HepG2 (cell line): Measurements from ENCODE around the gene COQ4. TPM values are rescaled to one million over a fixed set of nuclear protein-coding genes. Genes with fewer than 3 reads are reported as not detected.

ENCODE experiments used
- ATAC-seq: fragments of 200-7000 bp; cut with Tn5 transposase; 3 replicates; pipeline ENCODE4 v1.9.1; 2020; ENCODE audit warnings: mild to moderate bottlenecking, moderate library complexity
- BruUV-seq: library from RNA; stranded (reverse); fragments of 400-500 nt; replicated peaks from 2 replicates; lab custom pipeline; 2021; lab: Mats Ljungman, UMichigan
- CTCF ChIA-PET: fragments of 300-600 bp; formaldehyde crosslinking; extraction: SDS; loops from one replicate; lab custom pipeline; 2021; ENCODE audit warnings: low total read pairs, inconsistent platforms, low intra/inter-chr PET ratio; lab: Yijun Ruan, JAX
- POLR2A ChIA-PET: fragments of 350-600 bp; sonication (Branson Sonifier 250); formaldehyde crosslinking; loops from one replicate; lab custom pipeline; 2020; ENCODE audit warnings: antibody characterized with exemption, inconsistent platforms; lab: Yijun Ruan, JAX
- DNase-seq: peaks from one replicate; pipeline ENCODE4 v3.0.0-alpha.2; 2015; ENCODE audit warnings: low spot score
- FAIRE-seq: peaks from 3 replicates; lab custom pipeline; 2011; peaks lifted over from hg19 to GRCh38; lab: Jason Lieb, UNC
- H2AFZ ChIP-seq: one replicate; pipeline ENCODE4 v1.6.1; 2011; ENCODE audit warnings: low read length, inconsistent platforms
- H3K27ac ChIP-seq: fragments of 300-600 bp; 3 replicates; pipeline ENCODE4 v1.8.0; 2011; ENCODE audit warnings: mixed run types, mild to moderate bottlenecking, mixed read lengths, low read length, inconsistent platforms; ENCODE audit not compliant: insufficient read depth; ENCODE audit errors: extremely low read length
- H3K27me3 ChIP-seq, 2 experiments: fragments of 200-600 bp in 1 of 2; 2 replicates in 1 of 2; 3 replicates in 1 of 2; pipeline versions ENCODE4 v1.6.0 to v1.8.0; 2011; ENCODE audit warnings: low read length in 2 of 2, mild to moderate bottlenecking in 2 of 2, moderate library complexity in 2 of 2, inconsistent platforms in 1 of 2; ENCODE audit not compliant: insufficient read depth in 2 of 2, control insufficient read depth in 1 of 2
- H3K36me3 ChIP-seq, 2 experiments: fragments of 200-600 bp in 1 of 2; replicated peaks in 1 of 2; 2 replicates in 1 of 2; 3 replicates in 1 of 2; pipeline versions ENCODE4 v1.5.1 to v1.8.0; 2011; ENCODE audit warnings: low read length in 2 of 2, inconsistent platforms in 1 of 2; ENCODE audit not compliant: insufficient read depth in 2 of 2, control insufficient read depth in 1 of 2
- H3K4me1 ChIP-seq: 2 replicates; pipeline ENCODE4 v1.5.1; 2012; ENCODE audit warnings: low read length, inconsistent platforms; ENCODE audit not compliant: insufficient read depth
- H3K4me2 ChIP-seq: 2 replicates; pipeline ENCODE4 v1.6.0; 2011; ENCODE audit warnings: low read depth, low read length, inconsistent platforms
- H3K4me3 ChIP-seq, 3 experiments: fragments of 200-600 bp in 1 of 3; sonication (generic), shearing (Covaris generic) in 1 of 3; replicated peaks in 1 of 3; 2 replicates each; pipeline ENCODE4 v1.5.1; 2011 to 2016; ENCODE audit warnings: low read length in 3 of 3, inconsistent platforms in 2 of 3, low read depth in 2 of 3, mild to moderate bottlenecking in 2 of 3, control low read depth in 1 of 3, mixed read lengths in 1 of 3; ENCODE audit not compliant: insufficient read depth in 1 of 3
- H3K79me2 ChIP-seq: one replicate; pipeline ENCODE4 v1.6.1; 2011; ENCODE audit warnings: low read length, inconsistent platforms; ENCODE audit not compliant: insufficient read depth
- H3K9ac ChIP-seq: 2 replicates; pipeline ENCODE4 v1.6.0; 2011; ENCODE audit warnings: mild to moderate bottlenecking, low read depth, low read length, inconsistent platforms; ENCODE audit not compliant: insufficient read depth
- H3K9me3 ChIP-seq: 2 replicates; pipeline ENCODE4 v1.5.1; 2012; ENCODE audit warnings: mild to moderate bottlenecking, low read length
- H4K20me1 ChIP-seq: 2 replicates; pipeline ENCODE4 v1.6.0; 2011; ENCODE audit warnings: inconsistent platforms, mild to moderate bottlenecking, low read length, moderate library complexity; ENCODE audit not compliant: insufficient read depth
- DDIT3 ChIP-seq: sonication (generic); formaldehyde crosslinking; IDR thresholded peaks from 2 replicates; pipeline ENCODE4 v1.4.0; 2020; ENCODE audit warnings: mild to moderate bottlenecking, missing genetic modification reagents
- EP300 ChIP-seq, 3 experiments: sonication (generic) in 1 of 3; formaldehyde crosslinking in 1 of 3; IDR thresholded peaks; 2 replicates each; pipeline versions ENCODE4 v1.5.1 to v1.6.1; 2011 to 2020; ENCODE audit warnings: low read depth in 2 of 3, low read length in 2 of 3, borderline replicate concordance in 1 of 3, improper control_type of control experiment in 1 of 3, mild to moderate bottlenecking in 1 of 3, missing genetic modification reagents in 1 of 3, moderate library complexity in 1 of 3
- MAFF ChIP-seq: IDR thresholded peaks from 2 replicates; pipeline ENCODE4 v1.6.1; 2011; ENCODE audit warnings: low read depth, low read length, improper control_type of control experiment
- MAFK ChIP-seq, 2 experiments: IDR thresholded peaks in 1 of 2; conservative IDR thresholded peaks in 1 of 2; 2 replicates each; pipeline ENCODE4 v1.6.1; 2011; ENCODE audit warnings: improper control_type of control experiment in 2 of 2, low read length in 2 of 2
- SYNCRIP ChIP-seq: fragments of 200-400 bp; formaldehyde crosslinking; IDR thresholded peaks from 2 replicates; pipeline ENCODE4 v1.6.1; 2018; ENCODE audit warnings: mild to moderate bottlenecking, low read depth, low read length; ENCODE audit not compliant: insufficient read depth
- ZBTB42 ChIP-seq: sonication (generic); formaldehyde crosslinking; IDR thresholded peaks from 2 replicates; pipeline ENCODE4 v1.5.0; 2020; ENCODE audit warnings: mild to moderate bottlenecking, missing genetic modification reagents
- ZMYM3 ChIP-seq: sonication (generic); formaldehyde crosslinking; IDR thresholded peaks from 2 replicates; pipeline ENCODE4 v1.5.1; 2020; ENCODE audit warnings: mild to moderate bottlenecking, missing genetic modification reagents
- ZNF136 ChIP-seq: sonication (generic); formaldehyde crosslinking; IDR thresholded peaks from 2 replicates; pipeline ENCODE4 v1.8.1; 2022; ENCODE audit warnings: low read depth, mild to moderate bottlenecking, moderate library complexity, missing genetic modification reagents
- ZNF720 ChIP-seq: sonication (generic); formaldehyde crosslinking; IDR thresholded peaks from 2 replicates; pipeline ENCODE4 v1.4.0; 2020; ENCODE audit warnings: missing genetic modification reagents
- WGBS: methylation state at CpG from one replicate; pipeline ENCODE4 v1.1.6; 2017; ENCODE audit warnings: low lambda C conversion rate; 5-methylcytosine and 5-hydroxymethylcytosine counted together
- in situ Hi-C: cut with HindIII; loops from 2 replicates; pipeline ENCODE4 v1.10.0; 2017; ENCODE audit warnings: low pct_unique_long_range_greater_than_20kb; ENCODE audit not compliant: extremely low pct_ligation_motif_present
- intact Hi-C: fragments of 100-400 bp; cut with micrococcal nuclease; formaldehyde crosslinking; loops from one replicate; pipeline ENCODE4 v1.10.0; 2022; ENCODE audit not compliant: unreplicated experiment
- polyA plus RNA-seq, 8 experiments: library from polyadenylated mRNA; depleted of rRNA in 3 of 8; stranded (reverse) in 7 of 8; unstranded in 1 of 8; fragments of >200 nt; fragmentation: Illumina TruSeq in 4 of 8; extraction: Trizol in 4 of 8; gene quantifications; 2 replicates each; pipeline versions ENCODE4 v1.2.1 to v1.2.3, GENCODE V29; 2011 to 2016; ENCODE audit warnings: low read depth in 4 of 8, missing spikeins in 1 of 8, mixed read lengths in 1 of 8; ENCODE audit not compliant: insufficient read depth in 1 of 8
- total RNA-seq, 5 experiments: library from RNA; depleted of rRNA; stranded (reverse); fragments of >200 nt; fragmentation: Illumina TruSeq; extraction: Trizol; gene quantifications; 2 replicates each; pipeline ENCODE4 v1.2.3, GENCODE V29; 2016; ENCODE audit warnings: low read depth in 1 of 5

The COQ4 gene
- total and polyA plus RNA-seq, 2 of the 13 experiments (the other 11 are each of a cell fraction or from before 2014, with no cell fraction given), result 26.1 to 36.0 TPM

- Histone ChIP-seq H2AFZ (no peak overlapping the region), H3K4me1 (peaks cover 15% of the 10 kb centered on the region), H3K79me2 (peaks cover 41% of the 10 kb centered on the region), H3K27ac (no peak overlapping the region), H3K9ac (no peak overlapping the region), H3K4me3 (no peak overlapping the region), H3K9me3 (no peaks in the 10 kb centered on the region), H3K4me2 (no peak overlapping the region), H3K36me3 (peaks cover 8 to 32% of the 10 kb centered on the region in 2 experiments; a peak in 4 of 5 replicates), H4K20me1 (no peaks in the 10 kb centered on the region), H3K27me3 (peaks cover 0 to 3% of the 10 kb centered on the region in 2 experiments; a peak in 1 of 5 replicates)
- ChIA-PET CTCF (no interaction called here), POLR2A (no interaction called here)
- no peak for FAIRE-seq
- BruUV-seq, result no TSS peak
- no peak for TF ChIP-seq DDIT3 (CRISPR knock-in tag)
- TF ChIP-seq MAFF, result peak; percentile 50; the same call in 1 of the 2 replicates
- TF ChIP-seq MAFK (conservative IDR thresholded peaks at IDR 0.05 in 1 of 2, IDR thresholded peaks at IDR 0.05 in 1 of 2; ENCODE audit: low read length in 2 of 2), result peak; percentile 55 to 74
- DNase-seq, result no peak
- 93% methylated on average over 5 of the region's 5 CpGs for WGBS
- in situ Hi-C loops, result no loop called here
- intact Hi-C loops, result no loop called here
- ATAC-seq, result no peak
These were observed 53.2 kb downstream of the COQ4 start for GRCh38 chr9:128375865-128376264.

GRCh38 chr9:128382261-128382660 is 59.6 kb downstream of the COQ4 start:
- FAIRE-seq, result no peak
- H3K27ac ChIP-seq, result no peak overlapping the region
- no TSS peak for BruUV-seq
- H3K9ac ChIP-seq, result no peak overlapping the region
- no peak overlapping the region for H3K4me2 ChIP-seq
- ChIA-PET POLR2A (interaction anchor here (1.5 kb wide), 1 partner anchor 10 kb away, joined by 3 read pairs; no protein-coding TSS in a partner anchor), CTCF (no interaction called here)
- H3K36me3 ChIP-seq, result peaks cover 19 to 53% of the 10 kb centered on the region in 2 experiments; a peak in 4 of 5 replicates
- WGBS, result 95% methylated on average over 6 of the region's 6 CpGs
- TF ChIP-seq SYNCRIP (no peak), EP300 (IDR thresholded peaks at IDR 0.05; ENCODE audit: low read depth in 2 of 2, low read length in 2 of 2) (no peak), EP300 (CRISPR knock-in tag; IDR thresholded peaks at IDR 0.05; ENCODE audit: borderline replicate concordance) (no peak), ZNF720 (CRISPR knock-in tag) (no peak), ZMYM3 (CRISPR knock-in tag) (no peak), ZNF136 (no peak), ZBTB42 (CRISPR knock-in tag) (no peak)
- TF ChIP-seq, all 625 proteins: peak for 0
- DNase-seq (no peak), ATAC-seq (no peak)
- H3K4me1 ChIP-seq, result no peaks in the 10 kb centered on the region
- H3K79me2 ChIP-seq, result no peaks in the 10 kb centered on the region
- in situ Hi-C loops (no loop called here), intact Hi-C loops (no loop called here)
- H3K27me3 ChIP-seq, result no peaks in the 10 kb centered on the region
- no peaks in the 10 kb centered on the region for H3K9me3 ChIP-seq
- no peak overlapping the region for H3K4me3 ChIP-seq
- H2AFZ ChIP-seq, result no peak overlapping the region
- H4K20me1 ChIP-seq, result no peaks in the 10 kb centered on the region; the same call in 1 of the 2 replicates
